Measurements from ENCODE around the gene TXNIP.

Gene TXNIP

DNA sequence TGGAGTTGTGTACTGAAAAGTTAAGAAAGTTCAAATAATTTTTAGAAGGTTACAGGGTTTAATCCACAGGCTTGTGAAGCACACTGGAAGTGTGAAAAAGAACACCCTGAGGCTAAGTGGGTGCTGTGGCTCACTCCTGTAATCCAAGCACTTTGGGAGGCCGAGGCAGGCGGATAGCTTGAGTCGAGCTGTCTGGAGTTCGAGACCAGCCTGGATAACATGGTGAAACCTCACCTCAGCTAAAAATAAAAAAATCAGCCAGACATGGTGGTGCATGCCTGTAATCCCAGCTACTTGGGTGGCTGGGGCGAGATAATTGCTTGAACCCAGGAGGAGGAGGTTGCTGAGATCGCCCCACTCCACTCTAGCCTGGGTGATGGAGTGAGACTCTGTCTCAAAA lies 9.8 kb downstream of the TXNIP start:
- DNase-seq (ENCODE audit: low read depth in 4 of 4, low spot score in 1 of 4) = no peak

DNA sequence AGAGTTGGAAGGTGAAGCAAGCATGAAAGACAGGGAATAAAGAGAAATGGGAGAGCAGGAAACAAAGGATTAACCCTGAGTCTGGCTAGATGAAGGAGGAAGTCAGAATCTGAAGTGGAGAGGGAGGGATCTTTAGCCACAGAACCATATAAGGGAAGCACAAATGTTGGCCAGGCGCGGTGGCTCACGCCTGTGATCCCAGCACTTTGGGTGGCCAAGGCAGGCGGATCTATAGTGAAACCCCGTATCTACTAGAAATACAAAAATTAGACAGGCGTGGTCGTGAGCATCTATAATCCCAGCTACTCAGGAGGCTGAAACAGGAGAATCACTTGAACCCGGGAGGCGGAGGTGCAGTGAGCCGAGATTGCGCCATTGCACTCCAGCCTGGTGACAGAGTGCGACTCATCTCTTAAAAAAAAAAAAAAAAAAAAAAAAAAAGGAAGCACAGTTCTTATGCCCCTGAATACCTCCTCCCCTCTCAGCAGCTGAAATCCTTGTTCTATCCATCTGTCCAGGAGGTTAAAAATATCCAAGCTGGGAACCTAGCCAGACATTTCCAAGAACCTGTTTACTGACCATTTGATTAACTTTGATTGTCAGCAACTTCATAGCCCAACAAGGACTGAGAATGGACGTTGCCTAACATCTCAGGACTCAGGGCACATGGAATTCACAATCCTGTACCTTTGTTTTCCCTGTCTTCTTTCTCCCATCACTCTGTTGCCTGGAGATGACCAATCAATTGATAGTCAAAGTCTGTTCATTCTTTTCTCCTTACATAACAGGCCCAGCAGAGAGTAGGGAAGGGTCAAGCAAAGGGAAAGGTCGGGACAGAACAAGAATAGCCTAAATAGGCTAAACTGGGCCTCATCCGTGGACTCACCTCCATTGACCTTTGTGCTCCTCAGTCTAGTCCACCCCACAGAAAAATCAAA lies 10.6 kb downstream of the TXNIP start:
- no peak for DNase-seq (ENCODE audit: low read depth in 4 of 4, low spot score in 1 of 4)

DNA sequence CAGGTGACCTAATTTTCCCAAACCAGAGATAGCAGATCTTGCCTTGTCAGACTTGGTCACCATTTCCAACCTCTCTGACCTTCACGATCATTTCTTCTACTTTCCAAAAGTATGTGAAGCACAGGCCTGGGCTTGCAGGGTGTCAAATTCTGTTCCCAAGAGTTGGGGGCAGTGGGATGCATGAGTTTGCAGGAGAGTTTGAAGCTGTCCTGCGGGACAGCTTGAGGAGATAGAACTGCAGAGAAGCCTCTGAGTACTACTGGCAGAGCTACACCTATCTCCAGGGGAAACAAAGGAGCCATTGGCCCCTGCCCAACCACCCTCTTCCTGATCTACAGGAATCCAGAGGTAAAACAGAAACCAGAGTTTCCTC lies 11.3 kb downstream of the TXNIP start:
- no peak for DNase-seq (ENCODE audit: low read depth in 4 of 4, low spot score in 1 of 4)

DNA sequence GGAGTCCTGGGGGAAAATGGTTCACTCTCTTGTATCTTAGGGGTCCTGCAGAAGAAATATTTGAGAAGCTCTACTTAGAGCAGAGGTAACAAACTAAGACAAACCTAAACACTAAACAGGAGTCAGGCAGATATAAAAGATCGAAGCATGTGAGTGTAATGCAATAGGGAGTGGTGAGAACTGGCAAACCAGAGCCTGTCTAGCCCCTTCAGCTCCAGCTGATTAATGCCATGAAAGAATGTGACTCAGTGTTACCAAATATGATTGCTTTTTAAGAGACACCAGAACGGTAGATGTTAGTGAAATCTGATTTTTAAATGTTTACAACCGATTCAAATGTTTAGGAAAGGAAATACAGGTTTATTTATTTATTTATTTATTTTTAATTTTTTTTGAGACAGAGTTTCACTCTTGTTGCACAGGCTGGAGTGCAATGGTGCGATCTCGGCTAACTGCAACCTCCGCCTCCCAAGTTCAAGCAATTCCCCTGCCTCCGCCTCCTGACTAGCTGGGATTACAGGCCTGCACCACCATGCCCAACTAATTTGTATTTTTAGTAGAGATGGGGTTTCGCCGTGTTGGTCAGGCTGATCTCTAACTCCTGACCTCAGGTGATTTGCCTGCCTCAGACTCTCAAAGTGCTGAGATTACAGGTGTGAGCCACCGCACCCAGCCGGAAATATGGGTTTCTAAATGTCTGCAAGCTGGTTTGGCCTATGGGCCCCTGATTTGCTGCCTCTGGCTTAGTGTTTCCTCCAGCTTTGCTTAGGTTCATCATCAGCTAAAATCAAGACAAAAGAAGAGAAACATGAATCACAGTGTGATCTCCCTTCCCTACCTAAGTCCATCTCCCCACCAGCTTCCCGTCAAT lies 12.2 kb downstream of the TXNIP start:
- no peak for DNase-seq (ENCODE audit: low read depth in 4 of 4, low spot score in 1 of 4)

DNA sequence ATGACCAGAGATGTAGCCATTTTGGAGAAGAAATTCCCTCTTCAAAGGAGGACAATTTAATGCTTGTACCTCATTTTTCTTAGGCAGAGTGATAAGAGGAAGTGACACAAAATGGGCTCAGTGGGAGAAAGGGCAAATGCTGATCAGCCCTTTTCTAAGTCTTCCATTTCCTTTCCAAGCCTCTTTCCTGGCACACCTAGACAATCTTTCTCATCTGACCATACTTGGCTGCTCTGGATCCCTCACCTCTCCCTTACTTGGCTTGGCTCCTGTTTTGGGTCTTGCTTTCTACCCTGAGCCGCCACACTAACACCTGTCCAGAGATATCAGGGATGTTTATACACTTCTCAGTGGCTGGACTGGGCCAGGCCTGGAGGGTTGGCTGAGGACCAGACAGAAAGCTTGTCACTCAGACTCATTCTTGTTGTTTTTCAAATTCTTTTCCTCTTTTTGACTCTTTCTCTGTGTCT lies 13.1 kb downstream of the TXNIP start:
- DNase-seq (ENCODE audit: low read depth in 4 of 4, low spot score in 1 of 4) = no peak

- no peak for DNase-seq (ENCODE audit: low read depth in 4 of 4, low spot score in 1 of 4)
Measured at GRCh38 chr1:145982010-145982723, 14.2 kb downstream of the TXNIP start.

DNA sequence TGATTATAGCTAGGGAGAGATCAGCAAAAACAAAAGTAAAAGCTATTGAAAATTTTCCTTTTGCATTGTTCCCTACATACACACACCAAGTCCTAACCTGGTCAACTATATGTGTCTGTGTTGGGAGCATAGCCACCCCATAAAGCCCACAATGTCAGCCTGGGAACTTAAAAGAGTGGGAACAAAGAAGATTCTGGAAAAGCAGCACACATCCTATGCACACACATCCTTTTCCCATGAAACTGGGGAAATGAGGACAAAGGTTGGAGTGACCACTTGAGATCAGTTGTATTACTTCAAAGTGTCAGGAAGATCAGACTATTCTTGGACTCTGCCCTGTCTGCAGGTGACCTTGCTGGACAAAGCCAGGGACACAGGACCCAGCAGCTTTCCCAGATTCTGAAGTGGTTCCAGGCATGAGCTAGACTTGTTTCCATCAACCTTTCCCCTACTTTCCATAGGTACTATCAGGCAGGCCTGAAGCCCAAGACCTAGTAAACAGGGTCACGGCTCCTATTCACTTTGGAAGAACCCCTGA lies 15.9 kb downstream of the TXNIP start:
- DNase-seq (ENCODE audit: low read depth in 4 of 4, low spot score in 1 of 4) = no peak

DNA sequence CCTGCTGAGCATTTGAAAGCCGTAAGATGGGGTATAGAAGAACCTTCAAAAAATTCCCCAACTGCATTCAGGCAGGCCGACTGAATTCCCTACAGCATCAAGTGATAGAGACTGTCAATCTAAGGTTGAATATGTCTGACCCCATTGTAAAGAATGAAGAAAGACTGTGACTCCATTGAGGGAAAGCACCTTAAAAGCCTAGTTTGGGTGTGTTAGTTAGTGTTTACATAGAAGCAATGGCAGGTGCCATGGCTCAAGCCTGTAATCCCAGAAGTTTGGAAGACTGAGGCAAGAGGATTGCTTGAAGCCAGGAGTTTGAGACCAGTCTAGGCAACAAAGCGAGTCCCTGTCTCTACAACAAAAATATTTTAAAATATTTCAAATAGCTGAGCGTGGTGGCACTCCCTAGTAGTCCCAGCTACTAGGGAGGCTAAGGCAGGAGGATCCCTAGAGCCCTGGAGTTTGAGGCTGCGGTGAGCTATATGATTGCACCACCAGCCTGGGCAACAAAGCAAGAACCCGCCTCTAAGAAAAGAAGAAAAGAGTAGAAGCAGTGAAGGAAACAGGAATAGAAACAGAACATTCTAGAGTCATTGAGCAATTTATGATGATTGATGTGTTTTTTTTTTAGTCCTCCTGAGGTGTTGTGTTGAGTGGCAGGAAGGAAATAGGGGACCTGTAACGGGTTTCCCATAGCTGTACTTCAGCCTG lies 16.5 kb downstream of the TXNIP start:
- DNase-seq (ENCODE audit: low read depth in 4 of 4, low spot score in 1 of 4) = no peak

DNA sequence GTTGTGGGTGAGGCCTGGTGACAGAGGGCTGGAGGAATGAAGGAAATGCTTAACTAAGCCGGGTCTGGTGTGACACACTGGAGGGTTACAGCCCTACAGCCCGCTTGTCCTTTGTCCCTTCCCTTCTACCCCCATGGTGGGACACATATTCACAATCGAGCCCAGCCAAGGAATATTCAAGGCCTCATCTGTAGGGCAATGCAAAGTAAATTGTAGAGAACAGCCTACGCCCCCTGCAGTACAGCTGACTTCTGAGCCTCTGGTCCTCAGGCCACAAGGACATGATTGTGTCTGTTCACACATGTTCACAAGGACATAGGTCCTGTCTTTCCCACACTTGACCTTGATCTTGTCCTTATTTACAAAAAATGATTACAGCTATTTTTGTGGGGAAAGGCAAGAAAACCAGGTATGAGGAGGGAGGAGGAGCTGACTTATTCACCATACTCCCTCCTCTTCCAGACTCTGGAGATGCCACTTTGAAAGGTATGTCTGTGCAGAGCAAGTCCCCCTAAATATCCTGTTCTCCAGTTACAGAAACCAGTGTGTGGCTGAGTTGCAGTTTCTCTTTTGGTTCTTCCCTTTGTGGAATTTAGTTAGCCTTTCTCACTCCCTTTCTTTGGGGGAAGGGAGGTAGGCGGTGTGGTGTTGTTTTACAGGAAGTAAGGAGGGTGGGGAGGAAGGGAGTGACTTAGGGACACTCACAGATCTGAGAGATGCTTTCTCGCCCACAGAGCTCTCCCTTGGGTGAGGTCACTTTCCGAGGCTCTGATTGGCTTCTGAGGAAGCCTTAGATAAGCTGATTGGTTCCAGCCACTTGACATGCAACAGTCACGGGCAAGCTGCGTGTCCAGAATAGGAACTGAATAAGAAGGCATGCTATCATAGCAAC lies 17.3 kb downstream of the TXNIP start:
- DNase-seq (ENCODE audit: low read depth in 4 of 4, low spot score in 1 of 4) = peak in 3 of 4 experiments; percentile 47 to 72 (median 61)

DNA sequence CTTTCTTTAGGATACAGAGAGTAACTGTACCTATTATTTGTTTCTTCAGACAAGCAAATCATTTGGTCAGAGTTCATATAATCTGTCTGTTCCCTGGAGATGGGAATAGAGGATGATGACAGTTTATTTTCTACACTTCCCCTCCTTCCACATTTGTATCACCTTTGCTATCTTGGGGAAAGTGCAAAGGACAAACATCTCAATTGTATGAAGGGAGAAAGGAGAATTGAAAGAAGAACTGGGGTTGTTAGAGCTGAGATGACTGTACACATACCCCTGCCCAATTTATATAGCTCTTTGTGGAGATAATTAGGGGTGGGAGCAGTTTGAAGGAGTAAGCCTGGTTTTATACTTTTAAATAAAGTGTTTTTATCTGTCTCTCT lies 17.9 kb downstream of the TXNIP start:
- DNase-seq (ENCODE audit: low read depth in 4 of 4, low spot score in 1 of 4) = no peak

DNA sequence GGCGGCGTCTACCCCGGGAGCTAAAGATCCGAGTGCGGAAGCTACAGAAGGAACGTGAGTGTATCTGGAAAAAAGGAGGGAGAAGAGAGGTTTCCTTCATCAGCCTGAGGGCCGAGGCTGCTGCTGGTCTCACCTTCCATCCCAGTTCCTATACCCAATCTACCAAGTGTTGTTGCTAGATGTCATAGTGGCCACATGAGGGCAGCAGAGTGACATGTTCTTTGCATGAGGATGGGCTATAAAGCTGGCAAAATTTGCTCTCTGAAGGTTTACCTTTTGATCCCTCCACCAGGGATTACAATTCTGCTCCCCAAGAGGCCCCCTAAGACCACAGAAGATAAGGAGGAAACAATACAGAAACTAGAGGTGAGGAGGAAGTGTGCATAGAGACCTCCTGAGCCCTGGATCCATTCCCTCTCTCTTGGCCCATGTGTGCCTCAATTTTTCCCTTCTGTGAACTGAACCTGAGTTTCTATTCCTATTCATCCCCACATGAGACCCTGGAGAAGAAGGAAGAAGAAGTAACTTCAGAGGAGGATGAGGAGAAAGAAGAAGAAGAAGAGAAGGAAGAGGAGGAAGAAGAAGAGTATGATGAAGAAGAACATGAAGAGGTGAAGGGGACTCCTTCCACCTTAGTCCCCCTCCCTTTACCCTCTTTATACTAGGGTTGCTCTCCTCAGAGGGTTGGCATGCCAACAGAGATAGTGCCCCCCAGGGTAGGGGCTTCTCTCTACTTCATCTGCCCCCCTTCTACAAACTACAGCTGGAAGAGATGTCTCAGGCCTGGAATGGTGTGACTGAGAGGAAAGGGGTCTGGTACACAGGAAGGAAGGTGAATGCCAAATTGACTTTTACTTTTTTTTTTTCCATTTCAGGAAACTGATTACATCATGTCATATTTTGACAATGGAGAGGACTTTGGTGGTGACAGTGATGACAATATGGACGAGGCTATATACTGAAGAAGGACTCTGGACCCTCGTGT lies 18.6 kb downstream of the TXNIP start:
- DNase-seq (ENCODE audit: low read depth in 4 of 4, low spot score in 1 of 4) = peak in 1 of 4 experiments; percentile 48

DNA sequence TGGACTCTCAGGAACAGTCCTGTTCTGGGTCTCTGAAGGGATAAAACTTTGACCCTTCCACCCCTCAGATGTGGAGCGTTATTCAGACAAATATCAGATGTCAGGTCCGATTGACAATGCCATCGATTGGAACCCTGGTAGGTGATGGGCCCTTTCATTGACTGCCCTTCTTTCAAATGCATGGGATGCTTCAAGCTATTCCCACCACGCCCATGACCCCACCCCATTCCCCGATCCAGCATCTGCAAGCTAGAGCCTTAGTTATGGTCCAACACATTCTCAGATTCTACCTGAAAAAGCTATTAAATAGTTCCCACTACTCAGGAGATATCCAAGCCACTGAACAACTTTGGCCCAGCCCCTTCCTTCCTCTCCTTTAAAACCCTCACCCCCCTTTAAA lies 19.4 kb downstream of the TXNIP start:
- DNase-seq (ENCODE audit: low read depth in 4 of 4, low spot score in 1 of 4) = no peak

- no peak for DNase-seq (ENCODE audit: low read depth in 4 of 4, low spot score in 1 of 4)
Measured at GRCh38 chr1:145975216-145975615, 21.2 kb downstream of the TXNIP start.

GRCh38 chr1:145974721-145975120 lies 21.7 kb downstream of the TXNIP start:
- no peak for DNase-seq (ENCODE audit: low read depth in 4 of 4, low spot score in 1 of 4)

- DNase-seq (ENCODE audit: low read depth in 4 of 4, low spot score in 1 of 4) = no peak
Measured at GRCh38 chr1:145972580-145972979, 23.8 kb downstream of the TXNIP start.

GRCh38 chr1:145967288-145967687 lies 29.1 kb downstream of the TXNIP start:
- no peak for DNase-seq (ENCODE audit: low read depth in 4 of 4, low spot score in 1 of 4)

DNA sequence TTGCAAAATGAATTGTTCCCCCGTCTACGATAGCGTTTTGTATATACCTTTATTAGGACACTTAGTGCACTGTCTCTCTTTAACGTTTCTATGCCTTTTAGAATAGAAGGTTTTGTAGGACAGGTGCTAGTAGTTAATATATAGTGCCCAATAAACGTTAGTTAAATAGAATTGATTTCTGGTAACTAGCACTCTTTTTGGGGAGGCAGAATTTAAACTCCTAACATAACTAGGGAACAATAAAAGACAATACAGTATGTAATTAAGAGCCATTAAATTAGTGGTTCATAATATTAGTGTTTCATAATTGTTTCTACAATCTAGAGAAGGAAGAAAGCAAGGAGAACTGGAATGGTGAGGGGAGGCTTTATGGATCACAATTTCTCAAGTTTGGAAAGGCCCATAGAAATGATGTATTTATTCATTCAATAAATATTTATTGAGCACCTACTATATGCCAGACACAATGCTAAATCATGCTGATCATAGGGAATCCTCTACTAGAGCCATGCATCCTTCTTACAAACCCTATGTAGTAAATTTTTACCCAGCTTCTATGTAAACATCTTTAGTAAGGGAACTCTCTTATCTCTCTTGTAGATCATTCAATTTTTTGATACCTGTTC lies 31.1 kb downstream of the TXNIP start:
- DNase-seq (ENCODE audit: low read depth in 4 of 4, low spot score in 1 of 4) = no peak
